Measurements from ENCODE around the gene HAAO. TPM values are rescaled to one million over a fixed set of nuclear protein-coding genes. Genes with fewer than 3 reads are reported as not detected.
A peak's percentile ranks its signal among the peaks of the same experiment; 100 is the strongest.

The HAAO gene
- total and polyA plus RNA-seq, 2 of the 13 experiments (the other 11 are each of a cell fraction or from before 2014, with no cell fraction given): 36.1 to 42.7 TPM

- TF ChIP-seq RERE (CRISPR knock-in tag; IDR thresholded peaks at IDR 0.05; ENCODE audit: low read depth) (no peak), MAFK (conservative IDR thresholded peaks at IDR 0.05 in 1 of 2, IDR thresholded peaks at IDR 0.05 in 1 of 2; ENCODE audit: low read length in 2 of 2) (no peak), KAT8 (CRISPR knock-in tag; IDR thresholded peaks at IDR 0.05) (no peak), ZNF567 (CRISPR knock-in tag; IDR thresholded peaks at IDR 0.05; ENCODE audit: borderline replicate concordance) (0 out of 2 replicates have a peak, but pooled peaks have one; percentile 78), ZNF124 (CRISPR knock-in tag; IDR thresholded peaks at IDR 0.05) (0 out of 2 replicates have a peak, but pooled peaks have one; percentile 34), SALL1 (CRISPR knock-in tag; IDR thresholded peaks at IDR 0.05) (peak; percentile 72), MTA1 (CRISPR knock-in tag; IDR thresholded peaks at IDR 0.05; ENCODE audit: borderline replicate concordance) (no peak), RBFOX2 (IDR thresholded peaks at IDR 0.05; ENCODE audit: low read depth, low read length) (peak; percentile 65; the same call in 1 of the 2 replicates), TAF15 (IDR thresholded peaks at IDR 0.05; ENCODE audit: low read depth, low read length, poor library complexity, severe bottlenecking) (no peak), YY1 (IDR thresholded peaks at IDR 0.05; ENCODE audit: insufficient read depth, insufficient replicate concordance, low read depth, low read length) (no peak), SP1 (IDR thresholded peaks at IDR 0.05) (no peak), SP1 (CRISPR knock-in tag; IDR thresholded peaks at IDR 0.05) (0 out of 2 replicates have a peak, but pooled peaks have one; percentile 36), ZFP36L2 (CRISPR knock-in tag; IDR thresholded peaks at IDR 0.05) (no peak), NCOA1 (CRISPR knock-in tag; IDR thresholded peaks at IDR 0.05) (no peak), SNAPC2 (CRISPR knock-in tag; IDR thresholded peaks at IDR 0.05) (no peak), ARID4A (CRISPR knock-in tag; IDR thresholded peaks at IDR 0.05; ENCODE audit: borderline replicate concordance) (peak; percentile 36; the same call in 1 of the 2 replicates), GPBP1L1 (CRISPR knock-in tag; IDR thresholded peaks at IDR 0.05) (no peak), ZNF337 (CRISPR knock-in tag; IDR thresholded peaks at IDR 0.05; ENCODE audit: borderline replicate concordance, low read depth) (no peak)
Observed at GRCh38 chr2:42794271-42795046, 2.1 kb upstream of the HAAO start (continued).
